NB4 (cell line): ENCODE data around the gene ARL10.

Experiments used
- MYC ChIP-seq: IDR thresholded peaks from 2 replicates; pipeline ENCODE4 v1.6.1; 2011; ENCODE audit warnings: low read depth, low read length
- POLR2A ChIP-seq: IDR thresholded peaks from 2 replicates; pipeline ENCODE4 v1.6.1; 2011; ENCODE audit warnings: mild to moderate bottlenecking; ENCODE audit not compliant: insufficient read length; ENCODE audit errors: extremely low read depth
- TF ChIP-seq, protein P1 (sequence below): IDR thresholded peaks from one replicate; pipeline ENCODE4 v1.5.1; 2012; ENCODE audit warnings: low read depth, low read length
- TF ChIP-seq, protein P2 (sequence below): IDR thresholded peaks from 2 replicates; pipeline ENCODE4 v1.6.1; 2011; ENCODE audit warnings: low read depth, low read length

DNA sequence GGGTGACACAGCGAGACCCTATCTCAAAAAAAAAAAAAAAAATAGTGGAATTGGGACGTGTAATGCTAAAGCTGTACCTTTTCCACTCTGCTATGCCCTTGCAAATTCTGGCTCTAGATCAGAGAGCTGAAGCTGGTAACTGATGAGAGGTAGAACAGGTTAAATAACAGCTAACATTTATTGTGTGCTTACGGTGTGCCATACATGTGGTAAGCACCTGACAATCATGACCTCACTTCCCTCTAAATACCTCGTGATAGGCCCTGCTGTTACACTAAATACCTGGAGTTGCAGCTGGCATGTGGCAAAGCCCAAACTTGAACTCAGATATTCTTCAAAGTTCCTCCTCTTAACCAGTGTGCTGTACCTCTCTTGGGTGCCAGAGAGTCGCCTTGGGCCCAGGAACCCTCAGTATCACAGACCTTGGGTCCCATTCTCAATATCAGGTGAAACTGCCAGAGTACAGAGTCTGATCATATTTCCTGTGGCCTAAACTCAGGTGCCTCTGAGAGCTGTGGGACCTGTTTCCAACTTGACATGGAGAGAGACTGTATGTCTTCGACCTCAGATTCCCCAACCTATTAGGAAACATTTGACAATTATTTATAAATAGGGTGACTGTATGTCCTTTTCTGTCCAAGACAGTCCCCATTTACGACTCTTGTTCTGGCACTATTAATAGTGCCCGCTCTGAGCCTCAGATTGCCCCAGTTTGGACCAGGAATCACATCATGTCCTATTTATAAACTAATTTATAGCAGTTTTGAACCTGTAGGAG lies 4.8 kb downstream of the ARL10 start:
- TF ChIP-seq, protein P1, sequence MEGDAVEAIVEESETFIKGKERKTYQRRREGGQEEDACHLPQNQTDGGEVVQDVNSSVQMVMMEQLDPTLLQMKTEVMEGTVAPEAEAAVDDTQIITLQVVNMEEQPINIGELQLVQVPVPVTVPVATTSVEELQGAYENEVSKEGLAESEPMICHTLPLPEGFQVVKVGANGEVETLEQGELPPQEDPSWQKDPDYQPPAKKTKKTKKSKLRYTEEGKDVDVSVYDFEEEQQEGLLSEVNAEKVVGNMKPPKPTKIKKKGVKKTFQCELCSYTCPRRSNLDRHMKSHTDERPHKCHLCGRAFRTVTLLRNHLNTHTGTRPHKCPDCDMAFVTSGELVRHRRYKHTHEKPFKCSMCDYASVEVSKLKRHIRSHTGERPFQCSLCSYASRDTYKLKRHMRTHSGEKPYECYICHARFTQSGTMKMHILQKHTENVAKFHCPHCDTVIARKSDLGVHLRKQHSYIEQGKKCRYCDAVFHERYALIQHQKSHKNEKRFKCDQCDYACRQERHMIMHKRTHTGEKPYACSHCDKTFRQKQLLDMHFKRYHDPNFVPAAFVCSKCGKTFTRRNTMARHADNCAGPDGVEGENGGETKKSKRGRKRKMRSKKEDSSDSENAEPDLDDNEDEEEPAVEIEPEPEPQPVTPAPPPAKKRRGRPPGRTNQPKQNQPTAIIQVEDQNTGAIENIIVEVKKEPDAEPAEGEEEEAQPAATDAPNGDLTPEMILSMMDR = no peak
- no peak for TF ChIP-seq POLR2A
- TF ChIP-seq, protein P2, sequence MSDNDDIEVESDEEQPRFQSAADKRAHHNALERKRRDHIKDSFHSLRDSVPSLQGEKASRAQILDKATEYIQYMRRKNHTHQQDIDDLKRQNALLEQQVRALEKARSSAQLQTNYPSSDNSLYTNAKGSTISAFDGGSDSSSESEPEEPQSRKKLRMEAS = no peak
- no peak for TF ChIP-seq MYC
